GM12878 (cell line): ENCODE measurements around the gene IL10. TPM values are rescaled to one million over a fixed set of nuclear protein-coding genes. Genes with fewer than 3 reads are reported as not detected.

Source experiments
- ATAC-seq: fragments of 200-7000 bp; cut with Tn5 transposase; 3 replicates; pipeline ENCODE4 v1.9.1; 2020; ENCODE audit warnings: mild to moderate bottlenecking, moderate library complexity
- BruUV-seq: library from RNA; stranded (reverse); fragments of 400-500 nt; replicated peaks from 2 replicates; lab custom pipeline; 2021; lab: Mats Ljungman, UMichigan
- CTCF ChIA-PET: fragments of 300-600 bp; sonication (Branson Sonifier 250); formaldehyde crosslinking; extraction: SDS; loops from one replicate; lab custom pipeline; 2021; ENCODE audit warnings: inconsistent platforms; lab: Yijun Ruan, JAX
- POLR2A ChIA-PET: fragments of 350-600 bp; formaldehyde crosslinking; extraction: SDS; loops from one replicate; lab custom pipeline; 2021; ENCODE audit warnings: inconsistent platforms; lab: Charles Lee
- RAD21 ChIA-PET: fragments of 300-600 bp; sonication (Branson Sonifier 250); formaldehyde crosslinking; loops from one replicate; lab custom pipeline; 2023; ENCODE audit warnings: antibody characterized with exemption; ENCODE audit not compliant: unreplicated experiment; lab: Charles Lee
- SMC1A ChIA-PET: fragments of 300-600 bp; sonication (Branson Sonifier 250); formaldehyde crosslinking; loops from one replicate; lab custom pipeline; 2023; ENCODE audit not compliant: unreplicated experiment, uncharacterized antibody; lab: Charles Lee
- DNase-seq: peaks from one replicate; pipeline ENCODE4 v3.0.0-alpha.2; 2011; ENCODE audit warnings: low read depth, low spot score
- FAIRE-seq: peaks from 3 replicates; lab custom pipeline; 2011; peaks lifted over from hg19 to GRCh38; lab: Jason Lieb, UNC
- H2AFZ ChIP-seq: 2 replicates; pipeline ENCODE4 v1.6.0; 2011; ENCODE audit warnings: low read depth, low read length, control low read depth; ENCODE audit not compliant: control insufficient read depth
- H3K27ac ChIP-seq: 2 replicates; pipeline ENCODE4 v1.5.1; 2011; ENCODE audit warnings: control low read depth; ENCODE audit not compliant: control insufficient read depth, insufficient read depth
- H3K27me3 ChIP-seq, 2 experiments: replicated peaks in 1 of 2; 2 replicates each; pipeline versions ENCODE4 v1.6.0 to v1.6.1; 2011; ENCODE audit warnings: low read length in 1 of 2; ENCODE audit not compliant: control insufficient read depth in 2 of 2, insufficient read depth in 2 of 2
- H3K36me3 ChIP-seq, 2 experiments: 2 replicates each; pipeline ENCODE4 v1.5.1; 2011; ENCODE audit warnings: low read length in 1 of 2; ENCODE audit not compliant: control insufficient read depth in 2 of 2, insufficient read depth in 2 of 2
- H3K4me1 ChIP-seq: 2 replicates; pipeline ENCODE4 v1.6.1; 2011; ENCODE audit warnings: mild to moderate bottlenecking, low read length, moderate library complexity, mixed read lengths; ENCODE audit not compliant: control insufficient read depth, insufficient read depth
- H3K4me2 ChIP-seq: 2 replicates; pipeline ENCODE4 v1.6.0; 2011; ENCODE audit warnings: control low read depth; ENCODE audit not compliant: control insufficient read depth, insufficient read depth
- H3K4me3 ChIP-seq: fragments of 200-600 bp; sonication (generic); 2 replicates; pipeline ENCODE4 v1.5.1; 2016
- H3K79me2 ChIP-seq: 2 replicates; pipeline ENCODE4 v1.6.0; 2011; ENCODE audit warnings: low read length; ENCODE audit not compliant: control insufficient read depth, insufficient read depth
- H3K9ac ChIP-seq: 2 replicates; pipeline ENCODE4 v1.8.0; 2011; ENCODE audit warnings: low read length, control low read depth, mixed read lengths; ENCODE audit not compliant: control insufficient read depth, insufficient read depth
- H3K9me3 ChIP-seq: replicated peaks from 3 replicates; pipeline ENCODE4 v1.5.1; 2011; ENCODE audit warnings: mild to moderate bottlenecking, low read length; ENCODE audit not compliant: control insufficient read depth, insufficient read depth
- H4K20me1 ChIP-seq: 2 replicates; pipeline ENCODE4 v1.6.0; 2011; ENCODE audit not compliant: control insufficient read depth, insufficient read depth
- ATF7 ChIP-seq: fragments of 450-650 bp; IDR thresholded peaks from 2 replicates; pipeline ENCODE4 v1.6.1; 2016; ENCODE audit warnings: low read depth, mild to moderate bottlenecking
- BHLHE40 ChIP-seq, 2 experiments: fragments of 450-650 bp in 1 of 2; IDR thresholded peaks; 2 replicates each; pipeline ENCODE4 v1.6.1; 2011 to 2017; ENCODE audit warnings: low read depth in 2 of 2, borderline replicate concordance in 1 of 2, improper control_type of control experiment in 1 of 2, low read length in 1 of 2, mild to moderate bottlenecking in 1 of 2
- IKZF1 ChIP-seq: fragments of 450-650 bp; conservative IDR thresholded peaks from 2 replicates; pipeline ENCODE4 v1.6.1; 2017; ENCODE audit warnings: antibody characterized with exemption, mild to moderate bottlenecking
- NR2C2 ChIP-seq: IDR thresholded peaks from 2 replicates; pipeline ENCODE4 v1.6.1; 2011; ENCODE audit warnings: borderline replicate concordance, low read depth; ENCODE audit not compliant: control insufficient read depth, insufficient read length
- POLR2AphosphoS5 ChIP-seq: IDR thresholded peaks from 2 replicates; pipeline ENCODE4 v1.6.1; 2011; ENCODE audit warnings: mild to moderate bottlenecking, low read length, inconsistent platforms
- SMAD1 ChIP-seq: fragments of 450-650 bp; IDR thresholded peaks from 2 replicates; pipeline ENCODE4 v1.6.1; 2018; ENCODE audit warnings: mild to moderate bottlenecking, low read depth; ENCODE audit not compliant: partially characterized antibody
- SREBF1 ChIP-seq: IDR thresholded peaks from 2 replicates; pipeline ENCODE4 v1.6.1; 2012; ENCODE audit warnings: mild to moderate bottlenecking, low read length
- WGBS: methylation state at CpG from one replicate; pipeline ENCODE4 v1.1.6; 2016; ENCODE audit warnings: low lambda C conversion rate; ENCODE audit not compliant: insufficient replicate concordance, insufficient coverage; ENCODE audit errors: missing lambda C conversion rate; 5-methylcytosine and 5-hydroxymethylcytosine counted together
- in situ Hi-C: fragments of 300-500 bp; cut with MboI; formaldehyde crosslinking; loops from 9 replicates; pipeline ENCODE4 v1.14.3; 2018; ENCODE audit warnings: mixed read lengths
- intact Hi-C: fragments of 100-400 bp; cut with micrococcal nuclease; formaldehyde crosslinking; loops from one replicate; pipeline ENCODE4 v1.14.2; 2022; ENCODE audit not compliant: unreplicated experiment
- polyA plus RNA-seq, 11 experiments: library from polyadenylated mRNA; depleted of rRNA in 4 of 11; unstranded in 6 of 11; stranded (reverse) in 5 of 11; fragments of >200 nt; fragmentation: Nextera tagmentation in 4 of 11; fragmentation: Illumina TruSeq in 1 of 11; extraction: Ambion mirVana in 4 of 11; extraction: Trizol in 1 of 11; gene quantifications; 1 replicate in 1 of 11; 2 replicates in 10 of 11; pipeline versions ENCODE4 v1.2.1 to v1.2.3, GENCODE V29; 2011 to 2016; ENCODE audit warnings: inconsistent platforms in 2 of 11, missing spikeins in 2 of 11, low read depth in 1 of 11
- total RNA-seq, 4 experiments: library from RNA; depleted of rRNA in 3 of 4; stranded (reverse); fragments of >200 nt in 3 of 4; fragmentation: Illumina TruSeq in 1 of 4; extraction: Trizol in 1 of 4; gene quantifications; 2 replicates each; pipeline versions ENCODE4 v1.2.1 to v1.2.3, GENCODE V29; 2013 to 2021
- TF ChIP-seq, protein P1 (sequence below): fragments of 450-650 bp; IDR thresholded peaks from 2 replicates; pipeline ENCODE4 v1.6.1; 2016; ENCODE audit warnings: mild to moderate bottlenecking

IL10 gene
- total and polyA plus RNA-seq, 10 of the 15 experiments (the other 5 are each of a cell fraction or from before 2014, with no cell fraction given): 0.34 to 5.0 (median 1.1) TPM

- Histone ChIP-seq H3K4me1 (no peaks in the 10 kb centered on the region), H3K9ac (no peak overlapping the region), H2AFZ (no peak overlapping the region), H3K27me3 (no peaks in the 10 kb centered on the region), H3K27ac (no peak overlapping the region), H4K20me1 (no peaks in the 10 kb centered on the region), H3K36me3 (no peaks in the 10 kb centered on the region), H3K4me2 (no peak overlapping the region), H3K9me3 (no peaks in the 10 kb centered on the region), H3K79me2 (no peaks in the 10 kb centered on the region), H3K4me3 (no peak overlapping the region)
- DNase-seq (no peak), FAIRE-seq (no peak), ATAC-seq (no peak)
- ChIA-PET POLR2A (no interaction called here), SMC1A (no interaction called here), RAD21 (no interaction called here), CTCF (no interaction called here)
- in situ Hi-C loops (no loop called here), intact Hi-C loops (no loop called here)
- BruUV-seq: no TSS peak
- 77% methylated on average over 5 of the region's 5 CpGs for WGBS
- TF ChIP-seq, protein P1, sequence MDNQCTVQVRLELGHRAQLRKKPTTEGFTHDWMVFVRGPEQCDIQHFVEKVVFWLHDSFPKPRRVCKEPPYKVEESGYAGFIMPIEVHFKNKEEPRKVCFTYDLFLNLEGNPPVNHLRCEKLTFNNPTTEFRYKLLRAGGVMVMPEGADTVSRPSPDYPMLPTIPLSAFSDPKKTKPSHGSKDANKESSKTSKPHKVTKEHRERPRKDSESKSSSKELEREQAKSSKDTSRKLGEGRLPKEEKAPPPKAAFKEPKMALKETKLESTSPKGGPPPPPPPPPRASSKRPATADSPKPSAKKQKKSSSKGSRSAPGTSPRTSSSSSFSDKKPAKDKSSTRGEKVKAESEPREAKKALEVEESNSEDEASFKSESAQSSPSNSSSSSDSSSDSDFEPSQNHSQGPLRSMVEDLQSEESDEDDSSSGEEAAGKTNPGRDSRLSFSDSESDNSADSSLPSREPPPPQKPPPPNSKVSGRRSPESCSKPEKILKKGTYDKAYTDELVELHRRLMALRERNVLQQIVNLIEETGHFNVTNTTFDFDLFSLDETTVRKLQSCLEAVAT: no peak
- no peak for TF ChIP-seq ATF7
- TF ChIP-seq IKZF1: no peak
- TF ChIP-seq SMAD1: no peak
- TF ChIP-seq SREBF1: no peak
- TF ChIP-seq NR2C2: no peak
- no peak for TF ChIP-seq POLR2AphosphoS5
- TF ChIP-seq BHLHE40 (IDR thresholded peaks at IDR 0.05; ENCODE audit: borderline replicate concordance in 1 of 2, low read depth in 2 of 2, low read length in 1 of 2): no peak
Observed at GRCh38 chr1:206751891-206752290, 20.4 kb downstream of the IL10 start.
